Measurements from ENCODE around the gene PHLDA2.

Gene PHLDA2

GRCh38 chr11:2947744-2948143 lies 18.5 kb upstream of the PHLDA2 start:
- no peaks in the 10 kb centered on the region for H3K4me1 ChIP-seq (ENCODE audit: control insufficient read depth, insufficient read depth, low read length)
- no peak overlapping the region for H3K27ac ChIP-seq (ENCODE audit: extremely low read depth, low read depth, low read length)
- ChIA-PET CTCF (interaction anchor here (0.7 kb wide), 1 partner anchor 84 kb away, joined by 3 read pairs; no protein-coding TSS in a partner anchor), POLR2A (no interaction called here)
- no peak overlapping the region for H3K4me3 ChIP-seq (ENCODE audit: low read depth, low read length)
- no peaks in the 10 kb centered on the region for H3K9me3 ChIP-seq (ENCODE audit: control insufficient read depth, insufficient read depth, low read depth, low read length)
- no peak for TF ChIP-seq SP2 (tag by site-specific recombination; IDR thresholded peaks at IDR 0.05)
- TF ChIP-seq ZNF37A (tag by site-specific recombination; IDR thresholded peaks at IDR 0.05): no peak
- no peak for TF ChIP-seq ZFP41 (tag by site-specific recombination; IDR thresholded peaks at IDR 0.05; ENCODE audit: borderline replicate concordance)
- no peak for TF ChIP-seq ZNF2 (tag by site-specific recombination; IDR thresholded peaks at IDR 0.05)
- TF ChIP-seq ZNF707 (tag by site-specific recombination; IDR thresholded peaks at IDR 0.05): no peak
- TF ChIP-seq ZSCAN30 (tag by site-specific recombination; IDR thresholded peaks at IDR 0.05): no peak
- TF ChIP-seq ZNF670 (tag by site-specific recombination; IDR thresholded peaks at IDR 0.05; ENCODE audit: low read depth): no peak
- no peak for TF ChIP-seq ZIC2 (tag by site-specific recombination; IDR thresholded peaks at IDR 0.05)
- TF ChIP-seq FEZF1 (tag by site-specific recombination; IDR thresholded peaks at IDR 0.05): no peak
- TF ChIP-seq ZNF837 (tag by site-specific recombination; IDR thresholded peaks at IDR 0.05): no peak
- no peak for TF ChIP-seq ZNF514 (tag by site-specific recombination; IDR thresholded peaks at IDR 0.05)
- TF ChIP-seq PRDM10 (tag by site-specific recombination; IDR thresholded peaks at IDR 0.05): no peak
- TF ChIP-seq ZNF366 (tag by site-specific recombination; conservative IDR thresholded peaks at IDR 0.05): no peak
- TF ChIP-seq ZNF624 (tag by site-specific recombination; IDR thresholded peaks at IDR 0.05): no peak
- no peak for TF ChIP-seq ZNF677 (tag by site-specific recombination; IDR thresholded peaks at IDR 0.05)
- no peak for TF ChIP-seq ZNF692 (tag by site-specific recombination; IDR thresholded peaks at IDR 0.05)
- peaks cover 0 to 99% of the 10 kb centered on the region in 2 experiments; a peak in 1 of 3 replicates for H3K36me3 ChIP-seq (ENCODE audit: control insufficient read depth in 2 of 2, insufficient read depth in 1 of 2, low read length in 2 of 2)

GRCh38 chr11:2945757-2946287 lies 16.6 kb upstream of the PHLDA2 start:
- ChIA-PET CTCF (interaction anchor here (0.5 to 1.6 kb wide), 6 partner anchors 9 to 1644 kb away, joined by 3 to 6 read pairs (median 3); no protein-coding TSS in a partner anchor), POLR2A (interaction anchor here (0.5 kb wide), 1 partner anchor 30 kb away, joined by 3 read pairs; no protein-coding TSS in a partner anchor)
- TF ChIP-seq ZNF202 (tag by site-specific recombination; IDR thresholded peaks at IDR 0.05; ENCODE audit: borderline replicate concordance): no peak
- no peak for TF ChIP-seq ZNF677 (tag by site-specific recombination; IDR thresholded peaks at IDR 0.05)
- TF ChIP-seq ZNF354C (tag by site-specific recombination; IDR thresholded peaks at IDR 0.05; ENCODE audit: borderline replicate concordance, low read depth): no peak
- TF ChIP-seq ZEB2 (tag by site-specific recombination; IDR thresholded peaks at IDR 0.05): no peak
- no peak for TF ChIP-seq ZNF398 (tag by site-specific recombination; IDR thresholded peaks at IDR 0.05)
- no peak for TF ChIP-seq ZNF600 (tag by site-specific recombination; IDR thresholded peaks at IDR 0.05)
- no peak for TF ChIP-seq ZNF138 (tag by site-specific recombination; IDR thresholded peaks at IDR 0.05; ENCODE audit: borderline replicate concordance)
- TF ChIP-seq ZSCAN18 (tag by site-specific recombination; IDR thresholded peaks at IDR 0.05): no peak
- TF ChIP-seq ZNF391 (tag by site-specific recombination; IDR thresholded peaks at IDR 0.05; ENCODE audit: borderline replicate concordance, low read depth): no peak
- TF ChIP-seq ZNF670 (tag by site-specific recombination; IDR thresholded peaks at IDR 0.05; ENCODE audit: low read depth): no peak
- no peak for TF ChIP-seq PRDM1 (tag by site-specific recombination; IDR thresholded peaks at IDR 0.05)
- no peak for TF ChIP-seq ZBTB21 (tag by site-specific recombination; IDR thresholded peaks at IDR 0.05)
- TF ChIP-seq ZNF404 (tag by site-specific recombination; IDR thresholded peaks at IDR 0.05): no peak
- TF ChIP-seq ZNF341 (tag by site-specific recombination; IDR thresholded peaks at IDR 0.05; ENCODE audit: low read depth): no peak
- Histone ChIP-seq H3K4me1 (ENCODE audit: control insufficient read depth, insufficient read depth, low read length) (no peaks in the 10 kb centered on the region), H3K36me3 (ENCODE audit: control insufficient read depth in 2 of 2, insufficient read depth in 1 of 2, low read length in 2 of 2) (peaks cover 0 to 79% of the 10 kb centered on the region in 2 experiments; a peak in 1 of 3 replicates), H3K27ac (ENCODE audit: extremely low read depth, low read depth, low read length) (no peak overlapping the region), H3K4me3 (ENCODE audit: low read depth, low read length) (no peak overlapping the region), H3K9me3 (ENCODE audit: control insufficient read depth, insufficient read depth, low read depth, low read length) (no peaks in the 10 kb centered on the region)
